AG04449 (cell line): ENCODE measurements around the gene TMEM41A.

Experiments used
- CTCF ChIA-PET: fragments of 350-600 bp; formaldehyde crosslinking; extraction: SDS; loops from one replicate; lab custom pipeline; 2021; ENCODE audit warnings: antibody characterized with exemption; lab: Yijun Ruan, JAX
- POLR2A ChIA-PET: fragments of 400-600, 350-600 bp; formaldehyde crosslinking; extraction: SDS; loops from one replicate; lab custom pipeline; 2020; ENCODE audit warnings: antibody characterized with exemption, inconsistent platforms; lab: Yijun Ruan, JAX
- DNase-seq: peaks from one replicate; pipeline ENCODE4 v3.0.0-alpha.2; 2010; ENCODE audit warnings: low read depth, low spot score
- H3K4me3 ChIP-seq: 2 replicates; pipeline ENCODE4 v1.5.1; 2011; ENCODE audit warnings: low read depth, mild to moderate bottlenecking, control low read depth, low read length
- TF ChIP-seq, protein P1 (sequence below): IDR thresholded peaks from one replicate; pipeline ENCODE4 v1.5.1; 2011; ENCODE audit warnings: mild to moderate bottlenecking, moderate library complexity, low read length, control low read depth, inconsistent platforms; ENCODE audit not compliant: insufficient read depth; ENCODE audit errors: missing control alignments

The TMEM41A gene

GRCh38 chr3:185444329-185444728, 54.5 kb downstream of the TMEM41A start:
- no peak overlapping the region for H3K4me3 ChIP-seq
- TF ChIP-seq, protein P1, sequence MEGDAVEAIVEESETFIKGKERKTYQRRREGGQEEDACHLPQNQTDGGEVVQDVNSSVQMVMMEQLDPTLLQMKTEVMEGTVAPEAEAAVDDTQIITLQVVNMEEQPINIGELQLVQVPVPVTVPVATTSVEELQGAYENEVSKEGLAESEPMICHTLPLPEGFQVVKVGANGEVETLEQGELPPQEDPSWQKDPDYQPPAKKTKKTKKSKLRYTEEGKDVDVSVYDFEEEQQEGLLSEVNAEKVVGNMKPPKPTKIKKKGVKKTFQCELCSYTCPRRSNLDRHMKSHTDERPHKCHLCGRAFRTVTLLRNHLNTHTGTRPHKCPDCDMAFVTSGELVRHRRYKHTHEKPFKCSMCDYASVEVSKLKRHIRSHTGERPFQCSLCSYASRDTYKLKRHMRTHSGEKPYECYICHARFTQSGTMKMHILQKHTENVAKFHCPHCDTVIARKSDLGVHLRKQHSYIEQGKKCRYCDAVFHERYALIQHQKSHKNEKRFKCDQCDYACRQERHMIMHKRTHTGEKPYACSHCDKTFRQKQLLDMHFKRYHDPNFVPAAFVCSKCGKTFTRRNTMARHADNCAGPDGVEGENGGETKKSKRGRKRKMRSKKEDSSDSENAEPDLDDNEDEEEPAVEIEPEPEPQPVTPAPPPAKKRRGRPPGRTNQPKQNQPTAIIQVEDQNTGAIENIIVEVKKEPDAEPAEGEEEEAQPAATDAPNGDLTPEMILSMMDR: no peak
- ChIA-PET CTCF (interaction anchor here (2.7 kb wide), 1 partner anchor 17 kb away, joined by 12 read pairs; no protein-coding TSS in a partner anchor), POLR2A (no interaction called here)
- no peak for DNase-seq

- POLR2A ChIA-PET: no interaction called here
- TF ChIP-seq, protein P1: no peak
- DNase-seq: no peak
Observed at GRCh38 chr3:185442031-185442430, 56.8 kb downstream of the TMEM41A start.

DNA sequence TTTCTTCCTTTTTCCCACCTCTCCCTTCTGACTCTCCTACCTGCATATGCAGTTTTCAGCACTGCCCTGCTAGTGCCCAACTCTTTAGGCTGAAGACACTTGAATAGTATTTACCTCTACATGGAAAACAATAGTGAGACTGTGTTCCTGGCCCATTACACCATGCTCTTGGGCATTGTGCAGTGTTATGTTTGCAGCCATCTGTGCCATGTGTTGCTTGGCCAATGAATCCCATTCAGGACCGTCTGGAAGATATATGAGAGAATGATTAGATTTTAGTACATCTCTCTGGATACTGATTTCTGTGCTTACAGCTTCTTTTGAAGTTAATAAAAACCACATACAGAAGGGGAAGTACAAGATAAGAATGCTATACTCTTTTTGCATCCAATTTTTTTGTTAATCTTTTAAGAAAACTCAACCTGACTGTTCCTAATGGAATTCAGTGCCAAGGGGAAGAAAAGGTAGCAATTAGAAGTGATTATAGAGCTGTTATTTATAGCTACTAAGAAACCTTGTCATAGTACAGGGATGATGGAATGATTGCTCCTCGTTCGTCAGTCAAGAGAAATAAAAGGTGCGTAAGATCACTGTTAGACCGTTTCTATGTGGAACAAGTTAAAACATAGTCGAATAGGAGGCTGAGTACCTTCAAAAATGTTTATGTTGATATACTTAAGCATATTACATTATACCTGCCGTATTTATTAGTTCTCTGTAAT, 58.9 kb downstream of the TMEM41A start:
- TF ChIP-seq, protein P1: no peak
- ChIA-PET CTCF (interaction anchor here (0.9 to 1.6 kb wide), 3 partner anchors 20 to 135 kb away, joined by 3 to 4 read pairs (median 3); no protein-coding TSS in a partner anchor), POLR2A (no interaction called here)
- H3K4me3 ChIP-seq: no peak overlapping the region
- no peak for DNase-seq

More at GRCh38 chr3:185442031-185442430, 56.8 kb downstream of the TMEM41A start:
- no peak overlapping the region for H3K4me3 ChIP-seq
- CTCF ChIA-PET: interaction anchor here (1.6 kb wide), 1 partner anchor 19 kb away, joined by 5 read pairs; no protein-coding TSS in a partner anchor
